Measurements from ENCODE around the gene KIF24. TPM values are rescaled to one million over a fixed set of nuclear protein-coding genes. Genes with fewer than 3 reads are reported as not detected.

The KIF24 gene
- total RNA-seq, 4 donors from 2014 or later: 0.37 to 6.8 (median 1.1) TPM

DNA sequence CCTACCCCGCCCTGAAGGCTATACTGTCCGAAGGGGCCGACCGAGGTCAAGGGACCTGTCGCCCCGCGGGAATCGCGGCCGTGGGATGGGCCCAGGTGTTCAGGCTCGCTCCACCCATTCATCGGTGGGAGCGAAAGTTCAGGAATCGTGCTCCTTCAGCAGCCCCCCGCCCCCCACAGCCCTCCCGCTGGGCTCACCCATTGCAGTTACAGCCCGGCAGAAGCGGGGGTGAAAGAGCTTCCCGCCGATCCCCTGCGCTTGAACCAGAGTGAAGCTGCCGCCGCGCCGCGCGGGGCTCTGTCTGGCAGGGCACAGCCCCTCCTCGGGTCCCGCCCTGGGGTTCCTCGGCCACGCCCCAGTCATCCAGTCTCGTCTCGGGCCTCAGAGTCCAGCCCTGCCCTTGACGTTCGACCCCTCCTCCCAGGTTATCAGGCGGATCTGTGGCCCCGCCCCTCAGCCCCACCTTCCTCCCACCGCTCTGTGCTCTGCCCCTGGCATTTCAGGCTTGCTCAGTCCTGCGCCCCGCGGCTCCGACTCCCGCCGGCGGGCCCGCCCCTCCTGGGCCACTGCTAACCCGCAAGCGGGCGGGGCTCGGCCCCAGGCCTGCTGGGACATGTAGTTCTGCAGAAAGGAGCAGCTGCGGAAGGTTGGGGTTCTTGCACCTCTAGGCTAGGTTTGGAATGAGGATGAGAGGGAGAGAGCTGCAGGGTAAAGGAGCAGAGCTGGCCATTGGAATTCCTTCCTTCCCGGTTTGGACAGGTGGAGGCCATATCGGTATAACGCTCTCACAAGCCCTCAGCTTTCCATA lies 47.7 kb upstream of the KIF24 start, which contains the start of gene MYORG:
TSS of gene MYORG (minus strand) at position 303 of the 808 bp plus-strand sequence. CDS start 3,955 bp downstream, outside the sequence.
- peak; percentile 99 for DNase-seq
- intact Hi-C loops (cut with DNase I; ENCODE audit: low total_unique reads): no loop called here
- peaks cover 20 to 44% (median 39%) of the 10 kb centered on the region in 4 donors for H3K4me1 ChIP-seq
- H3K27me3 ChIP-seq: no peaks in the 10 kb centered on the region
- TF ChIP-seq EP300 (IDR thresholded peaks at IDR 0.05; ENCODE audit: low read depth) (peak; percentile 3), CTCF (IDR thresholded peaks at IDR 0.05) (no peak), POLR2A (IDR thresholded peaks at IDR 0.05) (peak; percentile 99), POLR2AphosphoS5 (IDR thresholded peaks at IDR 0.05) (peak; percentile 96 to 97 (median 97))
- H3K9me3 ChIP-seq: no peaks in the 10 kb centered on the region
- peak within 1 kb of the TSS; percentile 56 to 85 (median 64) for H3K4me3 ChIP-seq
- in situ Hi-C loops (cut with MboI; ENCODE audit: low pct_ligation_motif_present in 1 of 4, low pct_unique_long_range_greater_than_20kb in 1 of 4, low sequenced_read_pairs in 3 of 4): no loop called here
- peaks cover 0 to 9% (median 2%) of the 10 kb centered on the region in 4 donors for H3K36me3 ChIP-seq
- H3K27ac ChIP-seq: peak within 1 kb of the TSS; percentile 90 to 95 (median 91)
- WGBS, 2 donors (ENCODE audit: low coverage in 1 of 2): 0 to 1% methylated on average over 1 to 45 of the region's 54 CpGs

DNA sequence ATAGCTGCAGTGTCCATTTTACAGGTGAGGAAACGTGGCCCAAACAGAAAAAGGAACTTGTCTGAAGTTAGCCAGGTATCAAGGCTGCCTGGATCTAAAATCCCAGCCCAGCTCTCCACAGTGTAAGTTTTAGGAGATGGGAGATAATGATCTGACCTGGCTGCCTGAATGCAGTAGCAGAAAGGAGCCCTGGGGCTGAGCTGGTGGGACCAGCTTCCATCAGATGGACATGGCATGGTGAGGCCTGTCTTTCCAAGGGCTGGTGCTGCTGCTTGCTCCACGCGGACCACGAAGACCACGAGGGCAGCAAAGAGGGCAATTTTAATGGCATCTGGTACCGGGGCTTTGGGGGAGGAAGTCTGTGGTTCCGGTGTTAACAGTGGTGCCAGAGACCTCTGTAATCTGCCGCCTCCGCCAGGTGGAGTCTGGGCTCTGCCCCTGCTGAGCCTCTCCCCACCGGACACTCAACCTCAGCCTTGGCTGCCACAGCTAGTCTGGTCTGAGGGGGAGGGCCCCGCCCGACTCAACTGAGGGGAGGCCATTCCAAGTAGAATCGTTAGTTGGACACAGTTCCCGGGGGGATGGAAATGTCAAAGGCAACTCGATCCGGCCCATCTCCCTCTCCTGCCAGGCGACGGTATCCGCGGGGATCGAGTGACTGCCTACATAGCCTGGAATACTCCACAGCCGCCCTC lies 47.0 kb upstream of the KIF24 start:
- Histone ChIP-seq H3K27ac (peak overlapping the region; percentile 90 to 95 (median 91)), H3K4me1 (peaks cover 16 to 40% (median 35%) of the 10 kb centered on the region in 4 donors), H3K9me3 (no peaks in the 10 kb centered on the region), H3K4me3 (peak overlapping the region; percentile 56 to 85 (median 64)), H3K27me3 (no peaks in the 10 kb centered on the region), H3K36me3 (peaks cover 0 to 17% (median 5%) of the 10 kb centered on the region in 4 donors)
- DNase-seq: peak; percentile 77
- intact Hi-C loops (cut with DNase I; ENCODE audit: low total_unique reads): no loop called here
- 13% methylated on average over 3 to 15 of the region's 22 CpGs for WGBS, 2 donors (ENCODE audit: low coverage in 1 of 2)
- in situ Hi-C loops (cut with MboI; ENCODE audit: low pct_ligation_motif_present in 1 of 4, low pct_unique_long_range_greater_than_20kb in 1 of 4, low sequenced_read_pairs in 3 of 4): no loop called here
- TF ChIP-seq CTCF (IDR thresholded peaks at IDR 0.05): peak; percentile 26 to 62 (median 33)
- TF ChIP-seq POLR2A (IDR thresholded peaks at IDR 0.05): no peak
- TF ChIP-seq POLR2AphosphoS5 (IDR thresholded peaks at IDR 0.05): peak in 1 of 3 donors; percentile 17

GRCh38 chr9:34374905-34375552 lies 46.0 kb upstream of the KIF24 start:
- H3K27ac ChIP-seq: peak overlapping the region; percentile 90 to 95 (median 91)
- TF ChIP-seq EP300 (IDR thresholded peaks at IDR 0.05; ENCODE audit: low read depth) (peak; percentile 36), POLR2A (IDR thresholded peaks at IDR 0.05) (peak; percentile 92), CTCF (IDR thresholded peaks at IDR 0.05) (peak in 2 of 5 experiments; percentile 33 to 37), POLR2AphosphoS5 (IDR thresholded peaks at IDR 0.05) (peak; percentile 70 to 94 (median 87))
- peaks cover 9 to 34% (median 28%) of the 10 kb centered on the region in 4 donors for H3K4me1 ChIP-seq
- peak overlapping the region in 3 of 4 donors; percentile 56 to 85 (median 69) for H3K4me3 ChIP-seq
- DNase-seq: peak; percentile 87
- peaks cover 0 to 25% (median 5%) of the 10 kb centered on the region in 4 donors for H3K36me3 ChIP-seq
- WGBS, 2 donors (ENCODE audit: low coverage in 1 of 2): 50 to 60% methylated on average over 2 to 5 of the region's 5 CpGs
- no peaks in the 10 kb centered on the region for H3K27me3 ChIP-seq
- intact Hi-C loops (cut with DNase I; ENCODE audit: low total_unique reads): no loop called here
- in situ Hi-C loops (cut with MboI; ENCODE audit: low pct_ligation_motif_present in 1 of 4, low pct_unique_long_range_greater_than_20kb in 1 of 4, low sequenced_read_pairs in 3 of 4): no loop called here
- H3K9me3 ChIP-seq: no peaks in the 10 kb centered on the region

Measured in transverse colon (tissue), 4 donors.